Memory B cell (primary cell): ENCODE results near the gene DPH1.

Experiments used
- ATAC-seq: fragments of 150-1000 bp; cut with Tn5 transposase; 2 replicates; pipeline ENCODE4 v1.10.0; 2021; ENCODE audit warnings: low read depth, mild to moderate bottlenecking, moderate library complexity
- DNase-seq, 2 donors: peaks; one replicate each; pipeline ENCODE4 v3.0.0; 2022; ENCODE audit warnings: low spot score in 2 of 2
- H3K27ac Mint-ChIP-seq: one replicate; pipeline ENCODE4 v1.8.0; 2022; ENCODE audit warnings: mild to moderate bottlenecking, moderate library complexity, mixed read lengths
- H3K27me3 Mint-ChIP-seq: one replicate; pipeline ENCODE4 v1.8.0; 2022; ENCODE audit warnings: mixed read lengths
- H3K36me3 Mint-ChIP-seq: one replicate; pipeline ENCODE4 v1.8.0; 2022; ENCODE audit warnings: mild to moderate bottlenecking, mixed read lengths
- H3K4me1 Mint-ChIP-seq: one replicate; pipeline ENCODE4 v1.8.0; 2022; ENCODE audit warnings: mixed read lengths
- H3K4me3 Mint-ChIP-seq: one replicate; pipeline ENCODE4 v1.8.0; 2022; ENCODE audit warnings: mild to moderate bottlenecking, moderate library complexity, mixed read lengths
- H3K9me3 Mint-ChIP-seq: one replicate; pipeline ENCODE4 v1.8.0; 2022; ENCODE audit warnings: mixed read lengths

DPH1 gene

DNA sequence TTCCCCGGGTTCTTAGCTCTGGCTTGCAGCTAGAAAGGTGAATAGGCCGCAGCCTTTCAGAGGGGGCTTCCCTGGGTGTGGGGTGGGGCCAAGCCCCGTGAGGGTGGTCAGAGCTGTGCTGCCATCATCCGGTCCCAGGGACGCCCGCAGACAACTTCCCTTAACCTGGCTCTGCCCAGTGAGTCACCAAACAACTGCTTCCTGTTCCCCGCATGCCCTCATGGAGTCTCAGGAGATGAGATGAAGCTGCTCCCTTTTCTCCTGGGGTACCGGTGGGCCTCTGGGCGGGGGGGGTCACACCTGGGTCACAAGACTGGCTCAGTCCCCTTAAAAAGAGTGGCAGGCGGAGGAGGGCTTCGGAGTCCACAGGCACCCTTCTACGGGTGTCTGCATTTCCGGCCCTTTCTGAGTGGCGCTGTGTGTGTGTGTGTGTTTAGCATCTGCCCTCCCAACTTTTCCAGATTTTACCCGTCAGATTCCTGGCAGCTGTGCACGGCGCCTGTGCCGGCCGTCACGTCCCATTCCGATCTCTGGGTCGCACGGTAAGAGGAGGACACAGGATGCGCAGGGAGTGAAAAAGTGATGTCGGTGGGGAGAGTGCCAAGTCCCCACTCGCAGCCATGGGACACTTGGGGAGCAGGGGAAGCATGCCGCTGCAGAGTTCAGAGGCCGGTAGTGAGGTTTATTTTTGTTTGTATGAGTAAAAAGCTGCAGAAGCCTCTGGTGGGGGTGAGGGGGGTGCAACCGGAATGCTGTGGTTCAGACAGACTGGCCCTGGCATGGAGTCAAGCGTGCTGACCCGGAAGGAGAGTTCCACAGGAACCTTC lies 41.7 kb downstream of the DPH1 start:
- H3K4me1 Mint-ChIP-seq = peaks cover 18% of the 10 kb centered on the region
- no peaks in the 10 kb centered on the region for H3K9me3 Mint-ChIP-seq
- peaks cover 17% of the 10 kb centered on the region for H3K36me3 Mint-ChIP-seq
- no peak overlapping the region for H3K4me3 Mint-ChIP-seq
- no peak overlapping the region for H3K27ac Mint-ChIP-seq
- no peaks in the 10 kb centered on the region for H3K27me3 Mint-ChIP-seq
- DNase-seq = no peak
- no peak for ATAC-seq

DNA sequence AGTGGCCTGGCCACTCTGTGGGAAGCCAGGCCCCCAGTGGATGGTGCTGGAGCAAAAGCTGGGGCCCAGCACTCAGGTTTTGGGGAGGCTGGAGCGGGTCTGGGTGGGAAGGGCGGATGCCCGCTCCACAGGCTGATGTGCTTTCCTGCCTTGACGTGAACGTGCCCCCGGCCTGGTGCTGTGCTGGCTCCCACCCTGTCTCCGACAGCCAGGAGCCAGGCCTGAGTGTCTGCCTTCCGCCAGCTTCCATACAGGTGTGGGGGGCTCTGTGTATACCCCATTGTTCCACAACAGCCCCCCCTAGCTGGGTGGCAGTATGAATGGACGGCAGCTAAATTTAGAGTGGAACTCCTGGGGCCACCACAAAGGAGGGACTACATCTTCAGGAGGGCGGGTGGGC lies 45.0 kb downstream of the DPH1 start:
- Mint-ChIP-seq H3K4me3 (no peak overlapping the region), H3K9me3 (no peaks in the 10 kb centered on the region), H3K4me1 (peaks cover 13% of the 10 kb centered on the region), H3K27ac (no peak overlapping the region), H3K27me3 (no peaks in the 10 kb centered on the region), H3K36me3 (peaks cover 25% of the 10 kb centered on the region)
- ATAC-seq = no peak
- no peak for DNase-seq

DNA sequence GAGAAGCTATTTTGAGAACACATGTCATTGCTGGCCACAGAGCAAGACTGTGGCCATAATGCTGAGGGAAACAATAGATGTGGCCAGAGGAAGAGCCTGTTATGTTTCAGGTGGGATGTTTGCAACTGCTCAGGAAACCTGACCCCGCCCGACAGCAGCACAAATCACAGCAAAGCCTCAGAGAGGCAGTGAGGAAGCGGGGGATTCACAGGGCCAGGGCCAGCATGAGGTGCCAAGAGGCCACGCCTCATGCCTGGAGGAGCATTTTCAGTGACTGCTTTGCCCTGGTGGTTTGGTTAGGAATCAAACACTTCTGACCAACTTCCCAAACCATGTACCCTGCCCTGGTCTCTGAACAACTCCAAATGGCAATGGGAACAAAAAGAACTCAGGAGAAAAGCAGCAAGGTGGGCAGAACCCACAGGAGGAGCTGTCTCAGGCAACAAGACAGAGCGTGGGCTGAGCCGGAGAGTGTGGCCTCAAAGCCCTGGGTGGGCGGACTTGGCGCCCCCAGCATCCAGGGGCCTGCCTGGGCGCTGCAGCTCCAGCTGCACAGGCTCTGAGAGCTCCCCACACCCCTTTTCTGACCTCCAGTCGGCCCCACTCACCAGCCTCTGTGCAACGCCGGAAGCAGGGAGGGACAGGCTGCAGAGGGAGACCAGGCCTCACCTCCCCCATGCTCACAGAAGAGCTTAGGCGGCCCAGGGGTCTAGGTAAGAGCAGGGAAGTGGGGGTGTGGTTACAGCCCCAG lies 45.6 kb downstream of the DPH1 start:
- peaks cover 25% of the 10 kb centered on the region for H3K36me3 Mint-ChIP-seq
- H3K4me1 Mint-ChIP-seq = peaks cover 9% of the 10 kb centered on the region
- no peaks in the 10 kb centered on the region for H3K9me3 Mint-ChIP-seq
- H3K4me3 Mint-ChIP-seq = no peak overlapping the region
- ATAC-seq (no peak), DNase-seq (no peak)
- no peak overlapping the region for H3K27ac Mint-ChIP-seq
- no peaks in the 10 kb centered on the region for H3K27me3 Mint-ChIP-seq

DNA sequence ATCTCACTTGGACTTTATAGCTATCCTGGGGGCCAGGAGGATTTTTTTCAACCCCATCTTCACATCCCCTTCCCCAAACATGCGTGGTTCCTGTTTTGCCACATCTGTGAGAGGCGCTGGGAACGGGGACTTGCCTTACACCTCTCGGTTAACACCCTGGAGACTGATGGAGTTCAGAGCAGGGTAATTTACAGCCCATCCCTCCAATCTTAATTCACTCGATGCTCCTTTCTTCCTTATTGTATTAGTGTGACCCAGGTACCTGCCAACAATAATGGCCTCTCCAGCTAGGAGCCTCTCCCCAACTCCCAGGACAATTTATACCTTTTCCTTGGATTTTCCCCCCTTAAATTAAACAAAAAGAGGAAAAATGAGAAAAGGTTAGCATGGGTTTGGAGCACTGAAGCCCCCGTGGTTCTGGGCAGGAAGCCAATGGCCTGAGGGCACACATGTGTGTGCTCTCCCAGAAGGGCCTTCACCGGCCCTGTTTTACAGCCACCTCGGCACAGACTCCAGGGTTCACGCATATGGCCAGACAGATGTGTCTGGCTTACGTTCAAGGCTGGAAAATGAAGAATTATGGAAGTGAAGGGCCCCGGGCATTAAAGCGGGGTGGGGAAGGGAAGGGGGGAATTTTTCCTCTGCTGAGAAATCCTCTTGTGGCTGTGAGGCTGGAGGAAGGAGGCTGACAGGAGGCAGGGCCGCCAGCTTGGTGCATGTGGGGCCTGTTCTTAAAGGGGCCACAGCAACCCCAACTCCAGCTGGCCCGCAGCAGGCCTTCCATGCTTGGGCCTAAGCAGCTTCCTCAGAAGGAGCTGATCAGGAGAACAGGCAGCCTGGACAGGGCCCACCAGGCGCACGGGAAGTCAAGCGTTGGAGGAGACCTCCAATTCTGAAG lies 46.4 kb downstream of the DPH1 start:
- peaks cover 29% of the 10 kb centered on the region for H3K36me3 Mint-ChIP-seq
- no peak overlapping the region for H3K4me3 Mint-ChIP-seq
- H3K27ac Mint-ChIP-seq = no peak overlapping the region
- ATAC-seq = no peak
- DNase-seq = no peak
- H3K27me3 Mint-ChIP-seq = no peaks in the 10 kb centered on the region
- peaks cover under 1% of the 10 kb centered on the region for H3K4me1 Mint-ChIP-seq
- H3K9me3 Mint-ChIP-seq = no peaks in the 10 kb centered on the region

DNA sequence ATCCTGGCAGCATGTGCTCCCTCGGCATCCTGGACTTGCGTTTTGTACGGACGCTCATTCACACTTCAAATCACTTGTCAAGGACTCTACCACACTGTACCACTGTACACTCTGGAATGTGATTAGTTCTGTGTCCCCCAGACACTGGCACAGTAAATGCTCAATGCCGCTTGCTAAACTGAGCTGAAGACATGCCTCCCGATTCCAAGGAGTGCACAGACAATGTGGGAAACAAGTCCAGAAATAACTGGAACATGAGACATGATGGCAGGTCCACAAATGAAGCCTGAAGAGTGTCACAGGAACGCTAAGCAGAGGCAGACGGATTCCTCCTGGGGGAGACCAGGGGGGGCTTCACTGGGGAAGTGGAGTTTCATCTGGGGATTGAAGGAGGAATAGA lies 47.1 kb downstream of the DPH1 start:
- no peak for ATAC-seq
- H3K4me3 Mint-ChIP-seq = no peak overlapping the region
- peaks cover 31% of the 10 kb centered on the region for H3K36me3 Mint-ChIP-seq

DNA sequence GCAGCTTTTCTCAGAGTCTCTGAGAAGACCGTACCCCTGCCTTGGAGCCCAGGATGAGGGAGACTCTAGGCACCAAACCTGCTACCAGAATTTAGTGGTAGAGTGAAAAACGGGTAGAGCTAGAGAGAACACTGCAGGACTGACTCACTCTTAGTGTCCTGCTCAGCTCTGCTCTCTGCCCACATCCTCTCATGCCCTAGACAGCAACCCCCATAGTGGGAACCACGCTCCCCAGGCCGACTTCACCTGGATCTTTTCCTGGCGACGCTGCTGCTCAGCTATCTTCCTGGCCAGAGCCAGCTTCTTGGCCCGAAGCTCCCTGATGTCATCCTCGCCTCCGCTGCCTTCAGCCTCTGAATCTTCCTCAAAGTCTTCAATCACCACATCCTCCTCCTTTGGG lies 51.6 kb downstream of the DPH1 start:
- Mint-ChIP-seq H3K4me3 (no peak overlapping the region), H3K36me3 (peaks cover 35% of the 10 kb centered on the region)

More for the DNA sequence above, 47.1 kb downstream of the DPH1 start:
- Mint-ChIP-seq H3K4me1 (no peaks in the 10 kb centered on the region), H3K27me3 (no peaks in the 10 kb centered on the region), H3K27ac (no peak overlapping the region), H3K9me3 (no peaks in the 10 kb centered on the region)
- DNase-seq = no peak

DNA sequence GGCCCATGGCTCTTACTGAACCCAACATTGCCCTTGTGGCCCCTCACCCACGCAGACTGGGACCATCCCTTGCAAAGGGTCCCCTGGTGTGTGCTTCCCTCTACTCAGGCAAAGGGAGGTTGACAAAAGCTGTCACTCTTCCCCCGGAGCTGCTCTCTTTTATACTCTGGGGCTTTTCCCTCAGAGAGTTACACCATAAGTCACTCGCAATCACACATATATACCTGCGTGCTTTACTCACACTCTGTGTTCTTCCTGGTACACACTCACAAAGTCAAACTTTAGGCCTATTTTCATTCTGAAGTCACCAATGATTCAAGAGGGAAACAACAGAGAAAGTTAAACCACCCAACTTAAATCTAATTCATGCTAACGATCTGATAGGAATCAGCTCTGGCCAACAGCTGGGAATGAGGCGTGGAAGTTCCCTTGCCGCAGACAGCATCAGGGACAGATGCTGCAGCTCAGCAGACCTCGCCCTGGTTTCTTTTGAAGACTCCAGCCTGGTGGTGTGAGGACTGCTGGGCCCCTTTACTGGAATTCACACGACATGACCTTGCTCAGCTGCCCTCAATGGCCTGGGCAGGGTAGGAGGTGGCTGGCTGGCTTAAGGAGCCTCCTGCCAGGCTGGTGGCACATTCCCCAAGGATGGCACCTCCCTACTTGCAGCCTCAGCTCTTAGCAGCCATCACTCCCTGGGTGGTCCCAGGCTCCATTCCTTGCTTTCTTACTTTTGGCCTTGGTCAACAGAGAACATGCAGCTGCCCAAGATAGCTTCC lies 52.2 kb downstream of the DPH1 start:
- peaks cover 32% of the 10 kb centered on the region for H3K36me3 Mint-ChIP-seq
- H3K4me3 Mint-ChIP-seq = no peak overlapping the region
- no peaks in the 10 kb centered on the region for H3K27me3 Mint-ChIP-seq
- H3K4me1 Mint-ChIP-seq = peaks cover 25% of the 10 kb centered on the region
- DNase-seq (no peak), ATAC-seq (no peak)
- H3K9me3 Mint-ChIP-seq = no peaks in the 10 kb centered on the region
- no peak overlapping the region for H3K27ac Mint-ChIP-seq

More for the DNA sequence above, 51.6 kb downstream of the DPH1 start:
- no peak for DNase-seq
- Mint-ChIP-seq H3K4me1 (peaks cover 20% of the 10 kb centered on the region), H3K27ac (no peak overlapping the region), H3K9me3 (no peaks in the 10 kb centered on the region), H3K27me3 (no peaks in the 10 kb centered on the region)
- no peak for ATAC-seq

DNA sequence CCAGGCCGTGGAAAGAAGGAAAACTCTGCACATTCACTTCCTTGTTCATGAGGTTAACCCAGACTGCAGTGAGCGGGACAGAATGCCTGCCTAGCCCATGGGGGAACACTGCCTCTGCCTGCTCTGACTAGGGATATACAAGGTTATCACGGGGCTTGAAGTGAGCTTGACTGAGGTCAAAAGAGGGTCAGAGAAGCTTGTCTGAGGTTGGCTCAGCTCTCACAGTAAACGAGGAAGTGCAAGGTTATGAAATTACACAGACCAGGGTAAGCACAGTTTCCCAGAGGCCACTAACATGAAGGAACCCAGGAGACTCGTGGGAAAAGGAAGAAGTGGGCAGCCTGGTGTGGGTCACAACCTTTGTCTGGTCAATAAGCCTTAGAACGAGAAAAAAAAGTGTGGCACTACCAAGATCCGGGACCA lies 53.7 kb downstream of the DPH1 start:
- H3K4me3 Mint-ChIP-seq = no peak overlapping the region
- H3K27ac Mint-ChIP-seq = peak overlapping the region; percentile 33
- peaks cover 25% of the 10 kb centered on the region for H3K36me3 Mint-ChIP-seq
- no peaks in the 10 kb centered on the region for H3K27me3 Mint-ChIP-seq
- DNase-seq = no peak
- peaks cover 37% of the 10 kb centered on the region for H3K4me1 Mint-ChIP-seq
- H3K9me3 Mint-ChIP-seq = no peaks in the 10 kb centered on the region
- ATAC-seq = peak; percentile 37

DNA sequence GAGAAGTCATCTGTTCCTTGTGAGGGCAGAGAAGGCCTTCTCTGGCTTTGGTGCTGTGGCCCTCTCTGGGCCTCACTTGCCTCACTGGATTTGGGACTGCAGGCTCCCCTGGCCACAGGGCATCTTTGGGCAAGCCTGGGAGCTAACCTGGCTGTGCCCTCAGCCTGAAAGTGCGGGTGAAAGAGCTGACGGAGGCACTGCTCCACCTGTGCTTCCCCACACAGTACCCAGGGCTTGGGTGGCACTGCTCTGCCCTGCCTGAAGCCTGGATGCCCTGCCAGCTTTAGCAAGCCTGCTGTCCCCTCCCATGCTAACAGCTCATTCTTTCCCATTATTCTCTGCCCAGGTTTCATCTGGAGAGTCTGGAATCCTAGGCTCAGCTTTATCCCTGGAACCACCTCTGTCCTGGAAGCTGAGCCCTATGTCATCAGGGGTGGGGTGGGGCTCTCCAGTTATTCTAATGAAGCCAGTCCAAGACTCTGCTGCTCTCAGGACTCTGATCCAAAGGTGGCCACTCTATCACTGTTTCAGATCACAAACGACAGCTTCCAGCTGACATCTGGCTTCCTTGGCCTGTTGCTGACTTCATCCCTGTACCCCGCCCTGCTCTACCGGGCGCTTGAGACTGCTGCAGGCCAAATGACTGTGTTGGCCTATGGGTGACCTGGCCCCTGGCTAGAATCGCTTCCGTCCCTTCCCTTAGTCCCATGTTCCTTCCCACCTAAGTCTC lies 54.2 kb downstream of the DPH1 start:
- ATAC-seq = no peak
- Mint-ChIP-seq H3K27me3 (no peaks in the 10 kb centered on the region), H3K36me3 (peaks cover 22% of the 10 kb centered on the region), H3K4me1 (peaks cover 42% of the 10 kb centered on the region), H3K9me3 (no peaks in the 10 kb centered on the region), H3K27ac (peak overlapping the region; percentile 33), H3K4me3 (no peak overlapping the region)
- DNase-seq = no peak

DNA sequence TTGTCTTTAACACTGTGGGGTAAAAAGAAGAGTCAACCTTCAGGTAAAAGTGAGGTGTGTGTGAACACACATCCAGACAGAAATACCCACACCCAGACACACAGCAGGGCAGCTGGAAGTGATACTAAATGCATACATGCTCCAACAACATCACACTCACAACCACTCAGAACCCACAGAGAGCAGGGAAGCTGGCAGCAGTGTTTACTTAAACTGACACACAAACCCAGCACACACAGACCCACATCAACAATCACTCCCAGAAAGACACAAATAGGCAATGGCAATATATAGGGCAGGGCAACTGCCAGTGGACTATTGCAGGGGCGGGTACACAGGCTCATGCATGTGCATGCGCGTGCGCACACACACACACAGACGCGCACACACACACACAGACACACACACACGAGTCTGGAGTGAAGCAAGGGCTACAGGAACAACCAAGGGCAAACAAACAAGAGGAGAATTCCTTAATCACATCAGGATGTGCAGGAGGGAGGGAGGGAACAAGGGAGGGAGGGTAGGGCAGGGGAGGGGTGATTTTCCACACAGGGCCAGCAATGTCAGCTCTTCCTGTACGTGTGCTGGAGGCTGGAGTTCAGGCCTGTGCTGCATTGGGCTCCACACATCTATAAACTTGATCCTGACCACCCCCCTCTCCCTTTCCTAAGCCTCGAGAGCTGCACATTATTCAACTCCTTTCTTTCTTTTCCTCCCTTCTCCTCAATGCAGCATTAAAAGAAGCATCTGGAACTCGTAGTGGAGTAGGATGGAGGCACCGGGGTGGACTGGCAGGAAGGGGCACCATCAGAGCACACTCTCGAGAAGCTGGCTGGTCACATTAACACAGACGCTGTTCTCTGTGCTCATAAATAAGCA lies 55.1 kb downstream of the DPH1 start:
- peaks cover 47% of the 10 kb centered on the region for H3K4me1 Mint-ChIP-seq
- ATAC-seq (no peak), DNase-seq (no peak)
- H3K27me3 Mint-ChIP-seq = no peaks in the 10 kb centered on the region
- H3K4me3 Mint-ChIP-seq = no peak overlapping the region
- peak overlapping the region; percentile 56 for H3K27ac Mint-ChIP-seq
- peaks cover 20% of the 10 kb centered on the region for H3K36me3 Mint-ChIP-seq
- no peaks in the 10 kb centered on the region for H3K9me3 Mint-ChIP-seq

DNA sequence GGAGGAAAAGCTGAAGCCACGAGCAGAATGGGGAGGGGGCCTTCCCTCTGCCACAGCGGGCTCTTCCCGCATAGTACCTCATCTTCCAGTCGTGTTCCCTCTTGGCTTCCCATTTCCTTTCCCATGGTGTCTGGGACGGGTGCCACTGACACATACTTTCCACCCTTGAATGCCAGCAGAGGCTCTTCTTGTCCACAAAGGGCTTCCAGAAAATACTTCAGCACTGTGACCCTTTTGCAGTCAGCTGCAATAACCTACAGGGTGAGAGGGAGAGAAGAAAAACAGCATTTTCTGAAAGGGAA lies 55.6 kb downstream of the DPH1 start:
- H3K9me3 Mint-ChIP-seq = no peaks in the 10 kb centered on the region
- H3K27ac Mint-ChIP-seq = peak overlapping the region; percentile 56
- ATAC-seq (no peak), DNase-seq (no peak)
- no peak overlapping the region for H3K4me3 Mint-ChIP-seq
- peaks cover 20% of the 10 kb centered on the region for H3K36me3 Mint-ChIP-seq
- H3K4me1 Mint-ChIP-seq = peaks cover 50% of the 10 kb centered on the region
- H3K27me3 Mint-ChIP-seq = no peaks in the 10 kb centered on the region

DNA sequence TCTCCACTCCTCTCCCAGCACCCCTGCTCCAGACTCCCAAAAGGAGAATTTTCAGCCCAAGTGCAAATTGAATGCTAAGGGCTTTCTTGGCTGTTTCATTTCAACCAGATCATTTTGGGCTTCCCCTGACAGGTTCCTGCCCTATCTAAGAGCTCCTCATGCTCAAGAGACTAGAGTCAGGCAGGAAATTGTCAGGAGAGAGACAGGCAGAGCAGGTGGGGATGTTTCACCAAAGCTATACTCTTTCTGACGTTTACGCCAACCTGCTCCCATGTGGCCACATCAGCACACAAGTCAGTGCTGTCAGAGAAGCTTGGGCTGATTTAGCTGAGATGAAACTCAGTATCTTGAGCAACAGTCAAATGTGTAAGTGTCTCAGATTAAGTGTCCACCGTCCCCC lies 56.4 kb downstream of the DPH1 start:
- Mint-ChIP-seq H3K9me3 (no peaks in the 10 kb centered on the region), H3K27me3 (no peaks in the 10 kb centered on the region), H3K4me3 (no peak overlapping the region), H3K27ac (no peak overlapping the region), H3K36me3 (peaks cover 18% of the 10 kb centered on the region), H3K4me1 (peaks cover 53% of the 10 kb centered on the region)
- DNase-seq (no peak), ATAC-seq (no peak)
